Fibroblast of villous mesenchyme (primary cell): Measurements from ENCODE around the gene CYP3A4. TPM values are rescaled to one million over a fixed set of nuclear protein-coding genes. Genes with fewer than 3 reads are reported as not detected.
"Not testable (repeated sequence)": the region's sequence is repeated elsewhere in the genome, so short reads cannot be mapped to it uniquely, and the experiment has no call there.

Source experiments
- DNase-seq: peaks from one replicate; pipeline ENCODE4 v3.0.0-alpha.2; 2010; ENCODE audit warnings: low read depth
- H3K4me3 ChIP-seq: 2 replicates; pipeline ENCODE4 v1.5.1; 2011; ENCODE audit warnings: low read depth, mild to moderate bottlenecking, low read length
- CTCF ChIP-seq: IDR thresholded peaks from 2 replicates; pipeline ENCODE4 v1.5.1; 2012; ENCODE audit warnings: low read depth, mild to moderate bottlenecking, low read length; ENCODE audit not compliant: insufficient read depth
- total RNA-seq: library from RNA; depleted of rRNA; stranded (reverse); fragments of >200 nt; gene quantifications from 2 replicates; pipeline ENCODE4 v1.2.3, GENCODE V29; 2012

Gene CYP3A4
- total RNA-seq, 1 donor: not detected

GRCh38 chr7:99786726-99787335 lies 2.8 kb upstream of the CYP3A4 start:
- TF ChIP-seq CTCF: no peak
- DNase-seq: no peak
- H3K4me3 ChIP-seq: no peak overlapping the region

- not testable (repeated sequence) for H3K4me3 ChIP-seq, DNase-seq
These were observed 1.7 kb upstream of the CYP3A4 start for GRCh38 chr7:99785654-99786053.

GRCh38 chr7:99782012-99782953 lies 1.7 kb downstream of the CYP3A4 start:
- no peak for TF ChIP-seq CTCF

DNA sequence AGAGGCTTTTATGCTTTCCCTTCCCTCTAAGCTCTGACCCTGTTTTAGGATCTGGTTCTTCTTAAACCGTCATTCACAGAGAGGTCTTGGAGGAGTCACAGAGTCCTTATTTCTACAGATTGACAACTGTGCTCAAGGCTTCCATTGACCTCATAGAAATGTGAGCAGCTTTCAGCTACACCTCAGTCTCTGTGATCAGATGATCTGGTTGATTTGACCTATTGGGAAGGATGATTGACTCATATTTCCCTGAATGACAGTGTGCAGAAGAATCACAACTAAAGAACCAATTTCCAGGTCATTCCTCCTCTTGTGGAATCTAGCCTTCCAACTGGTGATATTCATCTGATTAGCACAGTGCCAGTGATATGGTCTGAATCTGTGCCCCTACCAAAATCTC lies 3.4 kb downstream of the CYP3A4 start:
- H3K4me3 ChIP-seq: no peak overlapping the region
- no peak for TF ChIP-seq CTCF
- no peak for DNase-seq

More at GRCh38 chr7:99782012-99782953, 1.7 kb downstream of the CYP3A4 start:
- no peak for DNase-seq
- H3K4me3 ChIP-seq: no peak overlapping the region

GRCh38 chr7:99779949-99780348 lies 4.0 kb downstream of the CYP3A4 start:
- no peak for TF ChIP-seq CTCF
- no peak overlapping the region for H3K4me3 ChIP-seq
- DNase-seq: no peak

DNA sequence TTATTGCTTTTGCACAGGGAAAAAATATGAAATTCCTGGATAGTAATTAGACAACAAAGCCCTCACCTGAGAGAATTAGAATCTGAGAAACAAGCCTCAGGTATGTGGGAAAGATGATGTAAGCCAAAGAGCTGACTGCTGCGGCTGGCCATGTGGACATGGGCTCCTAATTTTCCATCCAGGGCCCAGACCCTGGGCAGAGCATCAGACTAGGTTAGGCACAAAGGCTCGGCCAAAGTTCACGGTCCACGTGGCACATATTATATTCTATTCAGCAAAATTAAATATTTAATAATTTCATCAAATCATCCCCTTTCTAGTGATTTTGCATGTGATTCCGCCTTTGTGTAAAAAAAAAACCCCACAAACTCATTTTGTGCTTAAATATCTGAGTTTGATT lies 5.1 kb downstream of the CYP3A4 start:
- no peak for DNase-seq
- TF ChIP-seq CTCF: no peak
- no peak overlapping the region for H3K4me3 ChIP-seq

- not testable (repeated sequence) for H3K4me3 ChIP-seq
These were observed 10.6 kb downstream of the CYP3A4 start for GRCh38 chr7:99773395-99773794.

More at GRCh38 chr7:99773395-99773794, 10.6 kb downstream of the CYP3A4 start:
- DNase-seq: not testable (repeated sequence)
